ENCODE data around the gene EMID1.

EMID1 gene

DNA sequence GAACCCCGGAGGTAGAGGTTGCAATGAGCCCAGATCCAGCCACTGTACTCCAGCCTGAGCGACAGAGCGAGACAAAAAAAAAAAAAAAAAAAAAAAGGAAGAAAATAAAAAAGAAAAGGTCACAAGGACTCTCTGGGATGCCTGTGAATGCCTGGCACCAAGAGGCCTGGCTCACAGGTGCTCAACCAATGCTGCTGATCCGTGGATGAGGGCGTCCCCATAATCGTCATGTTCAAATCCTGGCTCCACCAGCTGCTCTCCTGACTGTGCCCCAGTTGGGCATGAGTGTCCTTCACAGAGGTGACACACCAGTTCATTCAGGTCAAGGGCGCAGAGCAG lies 100.1 kb downstream of the EMID1 start:
- H3K27me3 ChIP-seq (ENCODE audit: insufficient read depth, low read length, poor library complexity, severe bottlenecking) = no peaks in the 10 kb centered on the region
- H3K79me2 ChIP-seq (ENCODE audit: insufficient read depth, low read length) = no peaks in the 10 kb centered on the region
- H4K20me1 ChIP-seq (ENCODE audit: insufficient read depth, low read length, poor library complexity, severe bottlenecking) = no peaks in the 10 kb centered on the region
- peak overlapping the region; percentile 98 for H2AFZ ChIP-seq (ENCODE audit: low read length)
- no peak for TF ChIP-seq EZH2phosphoT487 (IDR thresholded peaks at IDR 0.05; ENCODE audit: borderline replicate concordance)
- no peak for TF ChIP-seq CTCF (conservative IDR thresholded peaks at IDR 0.05; ENCODE audit: low read length)
- H3K9me2 ChIP-seq (replicated peaks; ENCODE audit: low read depth, low read length) = no peaks in the 10 kb centered on the region
- H3F3A ChIP-seq (ENCODE audit: low read depth) = peaks cover 5% of the 10 kb centered on the region
- H3K9ac ChIP-seq (ENCODE audit: low read depth, low read length, poor library complexity, severe bottlenecking) = peak overlapping the region; percentile 89
- peaks cover 4% of the 10 kb centered on the region; the same call in 1 of the 2 replicates for H3K36me3 ChIP-seq (ENCODE audit: insufficient read depth, low read length)
- H3K4me3 ChIP-seq (ENCODE audit: low read length, poor library complexity, severe bottlenecking) = peak overlapping the region; percentile 90
- peak overlapping the region; percentile 91 for H3K4me2 ChIP-seq (ENCODE audit: low read depth, low read length, poor library complexity, severe bottlenecking)
- H3K4me1 ChIP-seq (ENCODE audit: insufficient read depth, low read length, poor library complexity, severe bottlenecking) = peaks cover 31% of the 10 kb centered on the region
- no peaks in the 10 kb centered on the region for H3K9me3 ChIP-seq (ENCODE audit: insufficient read depth, low read depth, low read length)

DNA sequence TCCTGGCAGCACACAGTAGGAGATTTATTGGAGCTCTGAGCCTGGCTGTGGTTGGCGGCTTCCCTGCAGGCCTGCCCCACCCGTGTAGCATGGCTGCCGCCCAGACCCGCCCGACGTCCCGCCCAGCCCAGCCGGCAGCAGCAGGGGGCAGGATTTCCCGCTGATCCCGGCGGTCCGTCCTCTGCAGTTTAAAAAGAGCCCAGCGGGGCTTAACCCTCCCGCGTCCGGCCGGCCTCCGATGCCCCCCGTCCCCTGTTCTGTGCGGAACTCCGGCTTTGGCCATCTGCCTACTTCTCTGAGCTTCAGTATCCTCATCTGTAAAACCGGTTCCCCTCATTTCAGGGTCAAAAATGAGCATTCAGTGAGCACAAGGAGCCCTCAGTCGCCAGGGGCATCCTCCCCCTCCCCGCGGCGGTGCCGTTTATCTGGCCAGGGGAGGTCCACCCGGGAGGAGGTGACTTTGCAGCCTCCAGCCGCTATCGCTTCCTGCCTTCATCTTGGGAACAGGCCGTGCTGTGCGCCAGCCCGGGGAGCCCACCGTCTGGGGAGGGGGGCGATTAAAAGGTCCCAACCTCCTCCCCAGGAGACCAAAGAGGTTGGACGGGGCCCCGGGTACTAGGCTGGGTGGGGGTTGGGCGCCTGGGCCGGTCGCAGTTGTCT lies 100.6 kb downstream of the EMID1 start, which contains the start of gene GAS2L1:
Gene GAS2L1, plus strand, starts transcription at position 476 of the 660 bp plus-strand sequence. CDS start 1,456 bp downstream, outside the sequence.
- TF ChIP-seq CTCF (conservative IDR thresholded peaks at IDR 0.05; ENCODE audit: low read length) (peak; percentile 64), EZH2phosphoT487 (IDR thresholded peaks at IDR 0.05; ENCODE audit: borderline replicate concordance) (no peak)
- Histone ChIP-seq H3K4me3 (ENCODE audit: low read length, poor library complexity, severe bottlenecking) (peak within 1 kb of the TSS; percentile 90), H3K9ac (ENCODE audit: low read depth, low read length, poor library complexity, severe bottlenecking) (peak within 1 kb of the TSS; percentile 89), H3K4me1 (ENCODE audit: insufficient read depth, low read length, poor library complexity, severe bottlenecking) (peaks cover 31% of the 10 kb centered on the region), H2AFZ (ENCODE audit: low read length) (peak within 1 kb of the TSS; percentile 98), H3K27me3 (ENCODE audit: insufficient read depth, low read length, poor library complexity, severe bottlenecking) (no peaks in the 10 kb centered on the region), H3K9me3 (ENCODE audit: insufficient read depth, low read depth, low read length) (no peaks in the 10 kb centered on the region), H3K9me2 (replicated peaks; ENCODE audit: low read depth, low read length) (no peaks in the 10 kb centered on the region), H3K36me3 (ENCODE audit: insufficient read depth, low read length) (no peaks in the 10 kb centered on the region), H3K79me2 (ENCODE audit: insufficient read depth, low read length) (no peaks in the 10 kb centered on the region), H4K20me1 (ENCODE audit: insufficient read depth, low read length, poor library complexity, severe bottlenecking) (no peaks in the 10 kb centered on the region), H3F3A (ENCODE audit: low read depth) (peaks cover 5% of the 10 kb centered on the region; the same call in 1 of the 2 replicates), H3K4me2 (ENCODE audit: low read depth, low read length, poor library complexity, severe bottlenecking) (peak within 1 kb of the TSS; percentile 91)

DNA sequence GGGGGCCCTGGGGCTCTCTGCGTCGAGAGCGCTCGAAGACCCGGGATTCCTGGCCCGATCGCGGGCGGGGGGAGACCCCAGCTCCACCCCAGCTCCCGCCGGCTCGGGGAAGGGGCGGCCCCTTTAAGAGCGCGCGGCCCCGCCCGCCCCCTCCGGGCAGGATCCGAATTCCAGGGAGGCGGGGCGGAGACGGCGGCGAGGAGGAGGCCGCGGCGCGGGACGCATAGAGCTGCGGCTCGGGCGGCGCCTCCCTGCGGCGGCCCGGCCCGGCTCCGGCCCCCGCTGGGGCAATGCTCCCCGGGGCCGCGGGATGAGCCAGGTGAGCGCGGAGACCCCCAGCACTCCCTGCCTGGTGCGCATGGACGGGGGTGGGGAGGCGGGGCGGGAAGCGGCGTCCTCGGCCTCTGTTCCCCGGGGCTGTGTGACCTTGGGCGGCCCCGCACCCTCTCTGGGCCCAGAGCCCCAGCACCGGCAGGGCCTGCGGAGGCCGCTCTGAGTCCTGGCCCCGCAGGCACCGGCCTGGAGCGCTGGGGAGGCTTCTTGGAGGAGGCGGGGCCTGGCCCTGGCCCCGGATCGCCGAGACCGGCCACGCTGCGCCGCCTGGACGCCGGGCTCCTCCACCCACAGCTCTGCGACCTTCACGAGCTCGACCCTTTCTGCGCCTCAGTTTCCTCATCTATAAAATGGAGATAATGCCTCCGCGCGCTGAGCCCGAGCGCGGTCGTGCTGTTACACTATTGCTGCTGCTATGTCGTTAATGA lies 101.3 kb downstream of the EMID1 start:
- no peaks in the 10 kb centered on the region for H3K27me3 ChIP-seq (ENCODE audit: insufficient read depth, low read length, poor library complexity, severe bottlenecking)
- H3K79me2 ChIP-seq (ENCODE audit: insufficient read depth, low read length) = no peaks in the 10 kb centered on the region
- H3F3A ChIP-seq (ENCODE audit: low read depth) = no peaks in the 10 kb centered on the region; the same call in 1 of the 2 replicates
- no peaks in the 10 kb centered on the region for H3K9me2 ChIP-seq (replicated peaks; ENCODE audit: low read depth, low read length)
- peak overlapping the region; percentile 90 for H3K4me3 ChIP-seq (ENCODE audit: low read length, poor library complexity, severe bottlenecking)
- H2AFZ ChIP-seq (ENCODE audit: low read length) = peak overlapping the region; percentile 98
- peak overlapping the region; percentile 91 for H3K4me2 ChIP-seq (ENCODE audit: low read depth, low read length, poor library complexity, severe bottlenecking)
- H3K4me1 ChIP-seq (ENCODE audit: insufficient read depth, low read length, poor library complexity, severe bottlenecking) = peaks cover 31% of the 10 kb centered on the region
- H4K20me1 ChIP-seq (ENCODE audit: insufficient read depth, low read length, poor library complexity, severe bottlenecking) = no peaks in the 10 kb centered on the region
- H3K9me3 ChIP-seq (ENCODE audit: insufficient read depth, low read depth, low read length) = no peaks in the 10 kb centered on the region
- no peak for TF ChIP-seq EZH2phosphoT487 (IDR thresholded peaks at IDR 0.05; ENCODE audit: borderline replicate concordance)
- TF ChIP-seq CTCF (conservative IDR thresholded peaks at IDR 0.05; ENCODE audit: low read length) = no peak
- no peaks in the 10 kb centered on the region for H3K36me3 ChIP-seq (ENCODE audit: insufficient read depth, low read length)
- H3K9ac ChIP-seq (ENCODE audit: low read depth, low read length, poor library complexity, severe bottlenecking) = peak overlapping the region; percentile 89

Measured in Loucy (cell line).